HG03575 (cell line): Measurements from ENCODE around the gene GDF15.
"Not testable (repeated sequence)": the region's sequence is repeated elsewhere in the genome, so short reads cannot be mapped to it uniquely, and the experiment has no call there.

Experiments
- ATAC-seq: cut with Tn5 transposase; IDR thresholded peaks from one replicate; pipeline ENCODE4 v1.9.1; 2021; ENCODE audit not compliant: unreplicated experiment, insufficient number of reproducible peaks, low FRiP score; ENCODE audit errors: extremely low read depth

Gene GDF15

DNA sequence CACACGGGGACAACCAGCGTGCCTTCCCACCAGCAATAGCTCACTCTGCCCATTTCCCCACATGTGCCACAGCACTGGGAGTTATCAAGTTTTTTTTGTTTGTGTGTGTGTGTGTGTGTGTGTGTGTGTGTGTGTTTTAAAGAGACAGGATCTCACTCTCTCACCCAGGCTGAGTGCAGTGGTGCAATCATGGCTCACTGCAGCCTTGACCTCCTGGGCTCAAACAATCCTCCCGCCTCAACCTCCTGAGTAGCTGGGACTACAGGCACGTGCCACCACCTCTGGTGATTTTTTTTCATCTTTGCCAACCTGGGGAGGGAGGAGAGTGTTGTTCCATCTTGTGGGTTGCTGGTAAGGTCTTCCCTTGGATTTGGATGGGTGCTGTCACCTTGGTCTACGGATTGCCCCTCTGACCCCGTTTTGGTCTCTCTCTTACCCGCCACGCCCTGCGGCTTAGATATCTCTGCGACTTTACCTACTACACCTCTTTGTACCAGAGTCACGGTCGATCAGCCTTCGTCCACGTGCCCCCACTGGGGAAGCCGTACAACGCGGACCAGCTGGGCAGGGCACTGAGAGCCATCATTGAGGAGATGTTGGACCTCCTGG lies 22.9 kb upstream of the GDF15 start:
- no peak for ATAC-seq

DNA sequence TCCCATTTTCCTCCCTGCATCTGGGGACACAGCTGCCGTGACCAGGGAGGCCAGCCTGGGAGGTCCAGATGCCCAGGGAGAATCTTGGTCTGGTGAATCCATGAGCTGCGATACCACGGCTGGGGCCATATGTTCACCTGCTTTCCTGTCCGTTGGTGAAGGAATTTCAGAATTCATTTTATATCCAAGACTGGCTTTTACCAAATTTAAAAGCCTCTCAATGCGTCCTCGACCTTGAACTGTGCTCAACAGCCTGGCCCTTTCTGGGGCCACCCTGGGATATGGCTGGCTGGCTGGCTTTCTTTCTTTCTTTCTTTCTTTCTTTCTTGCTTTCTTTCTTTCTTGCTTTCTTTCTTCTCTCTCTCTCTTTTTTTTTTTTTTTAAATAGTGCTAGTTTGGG lies 22.2 kb upstream of the GDF15 start:
- ATAC-seq = no peak

DNA sequence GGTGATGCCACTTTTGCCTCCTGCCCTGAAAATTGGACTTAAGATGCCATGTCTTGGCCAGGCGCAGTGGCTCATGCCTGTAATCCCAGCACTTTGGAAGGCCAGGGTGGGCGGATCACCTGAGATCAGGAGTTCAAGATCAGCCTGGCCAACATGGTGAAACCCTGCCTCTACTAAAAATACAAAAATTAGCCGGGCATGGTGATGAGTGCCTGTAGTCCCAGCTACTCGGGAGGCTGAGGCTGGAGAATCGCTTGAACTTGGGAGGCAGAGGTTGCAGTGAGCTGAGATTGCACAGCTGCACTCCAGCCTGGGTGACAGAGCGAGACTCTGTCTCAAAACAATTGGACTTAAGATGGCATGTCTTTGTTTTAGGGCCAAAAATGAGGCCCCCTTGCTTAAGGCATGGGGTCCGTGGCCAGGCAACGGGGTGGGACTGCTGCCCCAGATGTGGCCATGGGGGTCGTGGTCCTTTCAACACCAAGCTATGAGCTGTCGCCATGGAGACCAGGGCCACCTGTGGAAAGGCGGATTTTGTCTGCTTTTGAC lies 21.6 kb upstream of the GDF15 start:
- not testable (repeated sequence) for ATAC-seq

DNA sequence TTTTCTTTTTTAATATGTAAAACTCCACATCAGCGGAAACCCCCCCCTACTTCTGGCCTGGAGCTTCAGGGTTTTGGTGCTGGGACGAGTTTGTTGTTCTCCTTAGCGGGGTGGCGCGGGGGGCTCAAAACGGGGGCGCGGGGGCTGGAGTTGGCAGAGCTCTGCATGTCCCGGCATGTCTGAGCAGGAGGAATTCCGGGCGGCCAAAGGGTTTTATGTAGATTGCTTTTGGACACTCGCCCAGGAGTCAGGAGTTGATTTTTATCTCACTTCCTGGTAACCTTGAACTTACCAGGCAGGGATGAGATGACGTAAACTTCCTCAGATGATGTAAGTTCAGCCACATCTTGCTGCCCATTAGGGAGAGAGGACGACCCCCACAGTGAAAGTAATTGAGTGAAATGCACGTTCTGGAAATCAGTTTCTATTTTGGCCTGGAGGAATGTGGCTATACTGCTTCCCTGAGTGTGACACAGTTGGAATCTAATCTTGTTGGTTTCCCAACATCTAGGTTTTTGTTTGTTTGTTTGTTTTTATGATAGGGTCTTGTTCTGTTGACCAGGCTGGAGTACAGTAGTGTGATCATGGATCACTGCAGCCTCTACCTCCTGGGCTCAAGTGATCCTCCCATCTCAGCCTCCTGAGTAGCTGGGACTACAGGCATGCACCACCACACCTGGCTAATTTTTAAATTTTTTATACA lies 21.0 kb upstream of the GDF15 start:
- ATAC-seq = no peak

DNA sequence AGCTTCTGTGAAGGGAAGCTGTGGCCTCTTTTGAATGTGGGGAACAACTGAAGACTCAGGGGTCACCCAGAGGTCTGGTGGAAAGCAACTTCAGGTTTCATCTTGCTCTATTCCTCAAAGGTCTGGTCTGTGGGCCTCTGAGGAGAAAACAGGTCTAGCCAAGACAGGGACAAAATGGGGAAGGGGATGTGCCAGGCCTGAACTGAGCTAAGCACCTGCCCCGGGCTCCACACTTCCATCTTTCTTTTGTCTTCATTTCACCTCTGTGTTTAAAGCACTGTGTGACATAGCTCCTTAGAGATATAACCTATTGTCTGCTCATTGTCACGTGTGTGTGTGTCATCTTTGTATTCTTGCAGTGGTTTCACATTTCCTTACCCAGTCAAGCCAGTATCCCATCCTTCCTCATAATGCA lies 19.9 kb upstream of the GDF15 start:
- ATAC-seq = no peak

DNA sequence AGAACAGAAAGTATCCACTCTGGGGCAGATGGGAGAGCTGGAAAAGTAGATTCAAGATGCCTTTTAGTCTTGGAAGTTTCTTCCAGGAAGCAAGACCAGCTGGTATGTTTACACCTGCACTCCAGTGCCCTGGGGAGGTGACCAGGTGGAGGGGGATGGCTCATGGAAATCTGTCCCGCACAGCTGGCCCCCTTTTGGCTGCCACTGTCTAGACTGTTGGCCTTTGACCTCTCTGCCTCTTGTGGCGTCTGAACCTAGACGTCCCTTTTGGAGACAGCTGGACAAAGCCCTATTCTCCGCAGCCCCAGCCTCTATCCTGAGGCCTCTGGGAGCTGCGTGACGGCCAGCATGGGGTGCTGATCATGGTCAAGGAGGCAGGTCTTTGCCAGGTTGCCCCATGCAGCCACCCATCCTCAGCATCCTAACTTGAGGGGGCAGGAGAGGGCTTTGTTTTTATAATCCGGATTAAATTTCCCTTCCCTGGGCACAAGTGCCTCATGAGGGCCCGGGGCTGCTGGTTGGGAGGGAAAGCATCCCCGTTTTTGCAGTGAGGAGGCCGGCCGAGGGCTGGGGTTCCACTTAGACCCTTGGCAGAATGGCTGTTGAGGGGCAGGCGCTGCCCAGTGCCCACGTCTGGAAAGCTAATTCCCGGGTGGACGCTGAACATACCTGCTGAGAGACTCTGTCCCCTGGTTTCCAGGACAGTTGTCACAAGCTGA lies 17.3 kb upstream of the GDF15 start:
- ATAC-seq = no peak

DNA sequence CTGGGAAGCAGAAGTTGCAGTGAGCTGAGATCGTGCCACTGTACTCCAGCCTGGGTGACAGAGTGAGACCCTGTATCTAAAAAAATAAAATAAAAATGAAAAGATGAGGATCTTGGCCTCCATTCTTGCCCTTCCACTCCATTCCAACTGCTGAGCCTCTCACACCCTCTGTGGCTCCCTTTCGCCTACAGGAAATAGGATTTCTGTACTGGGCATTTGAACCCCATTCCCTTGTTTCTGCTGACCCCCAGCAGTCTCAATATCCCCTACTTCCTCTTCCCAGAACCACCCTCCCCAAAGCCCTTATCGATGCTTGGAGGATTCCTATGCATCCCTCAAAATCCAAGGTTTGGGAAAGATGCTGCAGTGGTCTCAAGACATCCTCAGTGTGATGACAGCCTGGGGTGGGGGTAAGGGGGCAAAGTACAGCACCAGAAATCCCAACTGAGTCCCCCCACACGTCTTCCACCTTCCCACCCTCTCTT lies 12.5 kb upstream of the GDF15 start:
- no peak for ATAC-seq

DNA sequence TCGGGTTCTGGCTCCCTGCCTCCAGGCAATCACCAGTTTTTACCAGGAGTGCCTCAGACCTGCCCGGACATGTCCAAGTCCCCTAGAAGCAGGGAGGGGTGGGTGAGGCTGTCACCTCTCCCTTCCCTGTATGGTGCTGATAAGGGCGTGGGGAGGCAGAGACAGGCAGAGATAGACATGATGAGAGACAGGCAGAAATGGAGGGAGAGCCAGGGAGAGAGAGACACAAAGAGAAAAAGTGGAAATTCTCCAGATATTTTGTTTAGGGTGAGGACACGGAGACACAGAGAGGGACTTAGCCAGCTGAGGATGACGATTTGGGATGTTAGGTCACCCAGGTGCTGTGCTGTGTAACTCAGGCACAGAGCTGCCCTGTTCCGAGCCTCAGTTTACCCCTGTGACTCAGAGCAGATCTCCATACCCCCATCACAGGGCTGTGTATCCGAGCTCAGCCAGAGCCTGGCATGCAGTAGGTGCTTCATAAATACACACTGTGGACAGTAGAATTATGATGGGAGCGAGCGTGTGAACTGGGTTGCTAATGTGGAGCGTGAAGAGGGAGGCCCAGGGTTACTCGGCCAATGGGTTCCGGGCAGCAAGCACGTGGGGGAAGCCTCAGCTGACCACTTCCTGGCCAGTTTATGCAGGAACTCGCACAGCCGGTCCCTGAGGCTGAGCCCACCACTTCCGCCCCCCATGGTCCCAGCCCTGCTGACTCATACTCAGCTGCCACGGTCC lies 11.9 kb upstream of the GDF15 start:
- peak; percentile 65 for ATAC-seq

DNA sequence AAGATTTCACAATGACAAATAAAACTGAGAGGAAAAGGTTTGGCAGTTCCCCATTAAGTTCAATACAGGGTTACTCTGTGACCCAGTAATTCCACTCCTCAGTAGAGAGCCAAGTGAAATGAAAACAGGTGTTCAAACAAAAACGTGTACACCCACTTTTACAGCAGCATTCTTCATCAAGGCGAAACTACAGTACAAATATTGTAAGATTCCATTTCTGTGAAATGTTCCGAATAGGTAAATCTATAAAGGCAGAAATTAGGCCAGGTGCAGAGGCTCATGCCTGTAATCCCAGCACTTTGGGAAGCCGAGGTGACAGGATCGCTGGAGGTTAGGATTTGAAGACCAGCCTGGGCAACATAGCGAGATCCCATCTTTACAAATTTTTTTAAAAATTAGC lies 8.9 kb upstream of the GDF15 start:
- ATAC-seq = no peak

DNA sequence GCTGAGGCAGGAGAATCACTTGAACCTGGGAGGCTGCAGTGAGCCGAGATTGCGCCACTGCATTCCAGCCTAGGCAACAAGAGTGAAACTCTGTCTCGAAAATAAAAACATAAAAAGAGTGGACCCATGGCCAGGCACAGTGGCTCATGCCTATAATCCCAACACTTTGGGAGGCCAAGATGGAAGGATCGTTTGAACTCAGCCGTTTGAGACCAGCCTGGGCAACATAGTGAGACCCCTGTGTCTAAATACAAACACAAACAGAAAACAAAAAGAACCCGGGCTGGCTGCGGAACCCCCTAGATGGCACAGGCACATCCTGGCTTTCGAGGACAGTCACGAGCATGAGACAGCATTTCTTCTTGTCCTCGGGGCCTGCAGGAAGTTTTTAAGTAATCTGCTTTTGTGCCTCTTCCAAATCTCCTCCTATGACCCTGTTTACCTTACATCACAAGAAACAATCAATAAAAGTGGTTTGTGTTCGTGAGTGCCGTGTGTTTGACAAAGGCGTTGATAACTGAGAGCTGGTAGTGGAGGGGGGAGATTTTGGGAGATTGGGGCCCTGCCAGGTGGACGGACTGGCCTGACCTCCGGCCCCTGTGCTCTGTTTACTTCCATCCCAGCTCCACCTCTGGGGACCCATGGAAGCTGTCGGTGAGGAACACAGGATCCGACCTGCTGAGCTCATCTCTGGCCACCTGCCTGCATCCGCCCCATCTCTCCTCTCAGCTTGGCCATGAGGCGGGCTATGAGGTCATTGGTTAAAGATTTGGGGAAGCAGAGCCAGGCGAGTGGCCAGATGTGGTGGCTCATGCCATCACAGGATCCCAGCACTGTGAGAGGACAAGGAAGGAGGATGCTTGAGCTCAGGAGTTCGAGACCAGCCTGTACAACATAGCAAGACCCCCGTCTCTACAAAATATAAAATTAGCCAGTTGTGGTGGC lies 5.9 kb upstream of the GDF15 start:
- no peak for ATAC-seq

DNA sequence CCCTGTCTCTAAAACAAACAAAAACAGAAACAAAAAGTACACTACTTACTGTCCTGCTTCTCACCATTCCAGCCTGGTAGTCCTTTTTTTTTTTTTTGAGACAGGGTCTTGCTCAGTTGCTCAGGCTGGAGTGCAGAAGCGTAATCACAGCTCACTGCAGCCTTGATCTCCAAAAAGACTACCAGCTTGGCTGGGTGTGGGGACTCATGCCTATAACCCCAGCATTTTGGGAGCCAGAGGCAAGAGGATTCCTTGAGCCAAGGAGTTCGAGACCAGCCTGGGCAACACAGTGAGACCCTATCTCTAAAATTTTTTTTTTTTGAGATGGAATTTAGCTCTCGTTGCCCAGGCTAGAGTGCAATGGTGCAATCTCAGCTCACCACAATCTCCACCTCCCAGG lies 5.1 kb upstream of the GDF15 start:
- no peak for ATAC-seq

DNA sequence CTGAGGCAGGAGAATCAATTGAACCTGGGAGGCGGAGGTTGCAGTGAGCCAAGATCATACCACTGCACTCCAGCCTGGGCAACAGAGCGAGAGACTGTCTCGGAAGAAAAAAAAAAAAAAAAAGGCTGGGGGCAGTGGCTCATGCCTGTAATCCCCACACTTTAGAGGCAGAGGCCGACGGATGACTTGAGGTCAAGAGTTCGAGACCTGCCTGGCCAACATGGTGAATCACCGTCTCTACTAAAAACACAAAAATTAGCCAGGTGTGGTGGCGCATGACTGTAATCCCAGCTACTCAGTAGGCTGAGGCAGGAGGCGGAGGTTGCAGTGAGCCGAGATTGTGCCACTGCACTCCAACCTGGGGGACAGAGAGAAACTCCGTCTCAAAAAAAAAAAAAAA lies 2.3 kb upstream of the GDF15 start:
- ATAC-seq = not testable (repeated sequence)

DNA sequence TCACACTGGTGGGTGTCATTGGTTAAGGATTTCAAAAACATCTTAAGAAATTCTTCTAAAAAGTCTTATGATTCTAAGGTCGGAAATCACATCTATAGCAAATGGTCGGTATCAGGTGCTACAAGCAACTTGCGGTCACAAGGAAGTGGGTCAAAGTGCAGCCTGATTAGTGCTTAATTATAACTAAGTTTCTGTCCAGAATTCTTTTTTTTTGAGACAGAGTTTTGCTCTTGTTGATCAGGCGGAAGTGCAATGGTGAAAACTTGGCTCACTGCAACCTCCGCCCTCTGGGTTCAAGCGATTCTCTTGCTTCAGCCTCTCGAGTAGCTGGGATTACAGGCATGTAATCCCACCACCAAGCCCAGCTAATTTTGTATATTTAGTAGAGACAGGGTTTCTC lies 1.2 kb upstream of the GDF15 start:
- ATAC-seq = no peak

DNA sequence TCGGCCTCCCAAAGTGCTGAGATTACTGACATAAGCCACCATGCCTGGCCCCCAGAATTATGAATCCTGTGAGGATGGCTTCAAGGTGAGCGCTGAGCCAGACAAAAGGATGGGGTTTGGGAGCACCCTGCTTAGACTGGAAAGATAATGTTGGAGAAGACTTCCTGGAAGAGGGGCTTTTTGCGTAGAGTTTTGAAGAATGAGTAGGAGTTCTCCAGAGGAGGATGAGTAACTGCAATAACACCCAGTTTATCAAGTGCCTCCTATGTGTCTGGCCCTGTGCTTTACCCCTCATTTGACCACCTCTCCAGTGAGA lies 641 bp upstream of the GDF15 start:
- ATAC-seq = no peak

DNA sequence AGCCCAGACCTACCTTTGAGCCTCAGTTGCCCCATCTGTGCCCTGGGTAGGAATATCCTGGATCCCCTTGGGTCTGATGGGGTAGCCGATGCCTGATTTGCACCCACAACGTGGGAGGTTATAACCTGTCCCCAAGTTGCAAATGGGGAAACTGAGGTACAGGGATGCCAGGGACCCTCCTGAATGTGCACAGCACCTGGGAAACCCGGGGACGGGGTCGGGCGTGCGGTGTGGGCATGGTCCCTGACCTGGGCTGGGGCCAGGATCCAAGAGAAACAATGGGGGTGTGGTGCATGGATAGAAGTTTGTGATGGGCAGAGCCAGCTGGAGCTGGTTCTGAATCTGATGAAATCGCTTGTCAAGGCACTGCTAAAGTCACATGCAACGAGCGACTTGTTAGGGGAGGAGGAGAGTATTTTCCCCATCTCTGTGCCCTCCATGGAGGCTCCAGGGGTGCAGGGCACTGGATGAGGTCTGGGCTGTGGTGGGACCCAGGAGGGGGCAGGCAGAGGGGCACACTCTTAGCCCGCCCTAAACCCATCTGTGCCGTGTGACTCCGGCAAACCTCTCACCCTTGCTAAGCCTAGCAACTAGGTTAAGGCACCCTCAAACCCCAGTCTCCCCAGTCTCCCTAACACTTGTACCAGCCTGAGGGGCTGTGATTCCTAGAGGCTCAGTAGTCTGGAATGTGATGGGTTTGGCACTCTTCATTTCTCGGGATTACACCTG lies 749 bp downstream of the GDF15 start:
- no peak for ATAC-seq

DNA sequence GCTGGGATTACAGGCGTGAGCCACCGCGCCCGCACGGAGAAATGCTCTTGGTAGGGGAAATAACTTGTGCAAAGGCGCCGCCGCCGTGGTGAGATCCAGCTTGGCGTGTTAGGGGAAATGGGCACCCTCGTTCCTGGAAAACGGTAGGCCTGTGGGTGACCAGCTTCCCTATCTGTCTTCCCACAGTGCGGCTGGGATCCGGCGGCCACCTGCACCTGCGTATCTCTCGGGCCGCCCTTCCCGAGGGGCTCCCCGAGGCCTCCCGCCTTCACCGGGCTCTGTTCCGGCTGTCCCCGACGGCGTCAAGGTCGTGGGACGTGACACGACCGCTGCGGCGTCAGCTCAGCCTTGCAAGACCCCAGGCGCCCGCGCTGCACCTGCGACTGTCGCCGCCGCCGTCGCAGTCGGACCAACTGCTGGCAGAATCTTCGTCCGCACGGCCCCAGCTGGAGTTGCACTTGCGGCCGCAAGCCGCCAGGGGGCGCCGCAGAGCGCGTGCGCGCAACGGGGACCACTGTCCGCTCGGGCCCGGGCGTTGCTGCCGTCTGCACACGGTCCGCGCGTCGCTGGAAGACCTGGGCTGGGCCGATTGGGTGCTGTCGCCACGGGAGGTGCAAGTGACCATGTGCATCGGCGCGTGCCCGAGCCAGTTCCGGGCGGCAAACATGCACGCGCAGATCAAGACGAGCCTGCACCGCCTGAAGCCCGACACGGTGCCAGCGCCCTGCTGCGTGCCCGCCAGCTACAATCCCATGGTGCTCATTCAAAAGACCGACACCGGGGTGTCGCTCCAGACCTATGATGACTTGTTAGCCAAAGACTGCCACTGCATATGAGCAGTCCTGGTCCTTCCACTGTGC lies 2.4 kb downstream of the GDF15 start:
- no peak for ATAC-seq
